Measurements from ENCODE around the gene GORASP1.

Gene GORASP1

DNA sequence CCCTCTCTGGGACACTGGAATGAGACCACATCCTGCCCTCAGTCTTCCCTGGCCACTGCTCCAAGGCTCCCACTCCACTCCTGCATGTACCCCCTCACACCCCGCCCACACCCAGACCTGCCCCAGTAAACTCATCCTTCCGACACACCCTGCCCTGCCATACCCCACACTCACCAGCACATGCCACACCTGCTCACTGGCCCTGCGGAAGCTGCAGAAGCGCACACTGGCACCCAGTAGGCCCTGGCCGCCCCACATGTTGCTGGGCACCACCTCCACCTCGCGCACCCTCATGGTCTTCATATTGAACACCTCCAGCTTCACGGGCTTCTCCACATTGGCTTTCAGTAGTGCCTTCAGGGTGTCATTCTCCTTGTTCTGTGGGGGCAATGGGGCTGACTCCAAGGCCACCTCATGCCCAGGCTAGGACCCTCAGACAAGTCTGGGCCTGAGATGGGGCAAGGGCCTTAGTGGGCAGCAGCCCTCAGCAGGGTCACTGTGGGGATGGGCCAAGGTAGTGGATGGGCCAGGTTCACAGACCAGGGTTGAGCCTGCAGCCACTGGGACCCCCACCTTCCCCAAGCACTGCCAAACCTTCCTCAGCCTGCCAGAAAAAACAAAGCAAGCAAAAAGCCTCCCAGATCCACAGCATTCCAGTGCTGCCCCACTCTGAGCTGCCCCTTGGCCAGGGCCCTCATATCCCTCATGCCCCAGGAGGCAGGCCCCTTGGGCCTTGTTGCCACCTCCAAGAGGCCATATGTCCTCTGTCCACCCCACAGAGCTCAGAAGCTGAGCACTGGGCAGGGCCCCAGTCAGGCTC lies 4.7 kb downstream of the GORASP1 start:
- no peak for DNase-seq (ENCODE audit: low read depth)

DNA sequence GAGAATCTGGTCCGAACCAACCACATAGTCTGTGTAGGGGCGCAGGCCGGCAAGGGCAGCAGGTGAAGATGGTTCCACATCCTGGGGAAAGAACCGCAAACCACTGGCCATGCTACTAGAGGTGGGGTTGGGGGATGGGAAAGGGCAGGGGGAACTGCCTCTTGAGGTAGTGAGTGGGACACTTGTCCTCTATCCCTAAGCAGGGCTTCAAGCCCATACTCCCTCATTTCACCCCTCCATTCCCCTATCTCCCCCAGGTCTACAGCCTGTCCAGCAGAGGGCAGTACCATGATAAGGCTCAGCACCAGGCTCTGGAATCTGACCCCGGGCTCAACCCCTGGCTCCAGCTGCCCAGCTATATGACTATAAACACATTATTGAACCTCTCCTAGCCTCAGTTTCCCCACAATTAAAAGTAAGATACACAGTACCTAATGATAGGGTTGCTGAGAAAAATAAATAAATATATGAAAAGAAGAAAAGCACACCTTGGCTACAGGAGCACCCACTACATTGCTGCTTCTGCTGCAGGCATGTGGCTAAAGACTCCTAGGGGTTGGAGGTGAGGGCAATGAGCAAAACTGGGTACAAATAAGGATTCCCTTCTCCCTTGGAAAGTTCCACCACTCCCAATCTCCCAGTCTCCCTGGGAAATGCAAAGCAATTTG lies 6.3 kb downstream of the GORASP1 start:
- DNase-seq (ENCODE audit: low read depth): no peak

DNA sequence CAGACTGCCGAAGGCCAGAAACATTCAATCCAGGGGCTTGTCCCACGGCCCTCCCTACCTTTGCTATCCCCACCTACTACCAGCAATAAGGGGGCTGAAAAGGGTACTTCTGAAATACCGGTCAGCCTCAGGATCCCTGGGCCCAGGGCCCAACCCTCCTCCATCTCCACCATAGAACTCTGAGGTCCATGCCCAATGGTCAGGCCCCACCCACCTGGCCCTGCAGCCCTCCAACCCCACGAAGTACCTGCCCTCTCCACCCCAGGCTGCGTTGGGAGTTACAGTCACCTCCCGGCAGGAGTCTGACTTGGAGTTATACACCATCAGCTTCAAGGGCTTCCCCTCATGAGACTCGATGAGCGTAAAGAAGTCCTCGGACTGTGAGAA lies 6.9 kb downstream of the GORASP1 start:
- DNase-seq (ENCODE audit: low read depth): no peak

DNA sequence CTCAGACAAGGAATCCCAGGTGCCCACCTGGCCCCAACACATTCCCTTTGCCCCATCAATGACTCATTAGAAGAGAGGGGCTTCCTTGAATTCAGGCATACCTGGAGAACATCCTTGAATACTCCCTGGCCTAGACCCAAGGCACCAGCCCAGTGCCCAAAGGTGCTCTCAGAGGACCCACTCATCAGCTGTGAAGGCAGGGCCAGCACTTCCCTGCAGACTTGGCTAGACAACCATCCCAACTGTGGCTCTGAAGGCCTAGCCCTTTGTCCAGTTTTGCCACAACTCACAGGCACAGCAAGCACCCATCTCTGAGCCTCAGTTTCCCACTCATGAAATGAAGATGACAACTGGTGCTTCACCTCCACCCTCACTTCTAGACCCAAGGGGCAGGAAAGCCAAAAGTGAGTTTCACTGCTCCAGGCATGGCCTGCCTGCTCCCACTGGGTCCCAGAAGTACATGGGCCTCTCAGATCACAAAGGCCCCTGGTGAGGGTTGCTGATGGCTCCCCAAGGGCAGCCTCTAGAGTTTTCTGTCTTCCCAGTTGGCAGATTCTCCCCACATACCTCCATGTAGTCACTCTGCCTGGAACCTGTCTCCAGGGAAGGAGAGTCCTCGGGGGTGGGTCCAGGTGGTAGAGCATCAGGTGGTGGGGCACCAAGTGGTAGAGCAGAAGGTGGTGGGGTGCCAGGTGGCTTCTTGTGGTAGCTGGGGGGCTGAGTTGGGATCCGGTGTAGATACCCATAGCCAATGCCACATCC lies 7.5 kb downstream of the GORASP1 start:
- no peak for DNase-seq (ENCODE audit: low read depth)

DNA sequence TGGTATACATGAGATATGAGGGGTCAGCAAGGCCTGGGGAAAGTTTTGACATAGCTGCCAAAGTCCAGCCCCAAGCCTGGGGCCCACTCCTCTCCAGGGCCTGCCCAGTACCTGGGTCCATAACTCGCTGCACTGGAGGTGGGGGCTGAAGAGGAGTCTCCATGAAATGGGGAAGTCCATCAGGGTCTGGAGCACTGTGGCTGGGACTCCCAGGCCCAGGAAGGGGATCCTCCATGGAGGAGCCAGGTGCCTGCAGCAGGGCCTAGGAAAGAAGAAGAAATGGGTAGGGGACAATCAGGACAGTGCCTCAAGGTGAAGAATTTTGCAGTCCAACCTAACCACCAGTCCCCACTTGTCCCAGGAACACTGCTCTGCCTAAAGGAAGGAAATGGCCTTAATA lies 8.2 kb downstream of the GORASP1 start:
- no peak for DNase-seq (ENCODE audit: low read depth)

DNA sequence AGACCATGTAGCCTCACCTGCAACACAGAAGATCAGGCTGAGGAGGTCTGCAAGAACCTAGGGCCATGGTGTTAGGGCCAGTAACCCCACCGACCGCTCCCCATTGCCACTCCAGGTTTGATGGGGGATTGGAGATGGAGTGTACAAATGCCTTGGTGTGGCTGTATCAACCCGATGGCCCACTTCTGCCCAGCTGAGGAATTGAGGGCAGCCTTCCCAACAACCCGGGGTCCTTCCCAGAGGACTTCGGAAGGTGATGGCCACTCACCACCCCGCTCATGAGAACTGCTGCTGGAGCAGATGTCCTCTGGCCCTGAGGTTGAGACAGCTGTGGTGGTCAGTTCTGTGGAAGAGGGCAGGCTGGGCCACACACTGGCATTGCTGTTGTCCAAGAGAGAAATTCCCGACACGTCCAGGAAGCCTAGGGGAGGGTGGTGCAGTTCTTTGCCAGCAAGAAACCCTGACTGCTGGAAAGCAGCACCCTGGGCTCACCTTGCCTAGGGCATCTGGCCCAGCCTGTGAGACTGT lies 8.9 kb downstream of the GORASP1 start:
- DNase-seq (ENCODE audit: low read depth): no peak

DNA sequence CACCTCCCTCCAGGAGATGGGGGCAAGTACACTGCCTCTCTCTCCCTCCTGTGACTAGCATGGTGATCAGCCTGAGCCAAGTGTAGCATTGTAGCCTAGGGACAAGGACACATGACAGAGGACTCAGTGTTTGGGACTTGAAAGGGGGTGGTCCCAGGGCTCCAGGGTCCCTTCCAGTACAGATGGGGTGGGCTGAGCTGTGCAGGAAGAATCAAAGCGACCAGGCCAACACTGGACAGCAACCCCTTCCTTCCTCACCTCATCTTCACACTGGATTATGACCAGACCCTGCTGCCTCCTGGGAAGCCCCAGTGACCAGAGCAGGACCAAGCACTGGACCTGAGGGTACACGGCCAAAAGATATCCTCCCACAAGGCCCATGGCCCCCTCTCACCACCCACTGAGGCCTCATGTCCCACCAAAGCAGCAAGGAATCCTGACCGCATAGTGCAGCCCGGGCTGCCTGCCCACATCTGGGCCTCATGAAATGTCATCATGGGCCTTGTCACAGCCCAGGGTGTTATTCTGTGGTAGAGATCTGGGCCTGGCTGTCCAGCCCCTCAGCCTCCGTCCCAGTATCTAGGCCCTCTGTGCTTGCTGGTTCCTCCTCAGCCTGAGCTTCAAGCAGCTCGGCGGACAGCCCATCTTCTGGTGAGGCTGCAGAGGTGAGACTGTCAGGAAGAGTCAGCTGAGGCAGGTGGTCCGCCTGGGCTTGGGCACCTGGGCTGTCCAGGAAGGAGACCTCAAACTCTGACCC lies 9.5 kb downstream of the GORASP1 start:
- DNase-seq (ENCODE audit: low read depth): no peak

DNA sequence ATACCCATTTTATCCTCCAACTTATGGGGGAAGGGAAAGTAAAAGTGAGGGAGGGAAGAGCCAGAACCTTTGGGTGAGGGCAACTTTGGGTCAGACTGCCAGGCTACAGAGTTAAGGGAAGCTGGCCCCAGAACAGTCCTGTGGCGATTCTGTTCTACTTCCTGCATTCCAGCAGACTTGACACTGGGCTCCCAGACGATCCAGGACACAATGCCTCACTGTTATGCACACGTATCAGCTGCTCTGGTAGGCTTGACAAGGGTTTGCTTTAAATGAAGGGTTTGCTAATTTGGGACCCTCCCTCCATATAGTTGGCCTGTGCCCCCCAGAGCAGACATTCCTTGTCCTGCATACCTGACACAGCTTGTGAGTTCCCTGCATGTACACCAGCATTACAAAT lies 10.7 kb downstream of the GORASP1 start:
- DNase-seq (ENCODE audit: low read depth): no peak

DNA sequence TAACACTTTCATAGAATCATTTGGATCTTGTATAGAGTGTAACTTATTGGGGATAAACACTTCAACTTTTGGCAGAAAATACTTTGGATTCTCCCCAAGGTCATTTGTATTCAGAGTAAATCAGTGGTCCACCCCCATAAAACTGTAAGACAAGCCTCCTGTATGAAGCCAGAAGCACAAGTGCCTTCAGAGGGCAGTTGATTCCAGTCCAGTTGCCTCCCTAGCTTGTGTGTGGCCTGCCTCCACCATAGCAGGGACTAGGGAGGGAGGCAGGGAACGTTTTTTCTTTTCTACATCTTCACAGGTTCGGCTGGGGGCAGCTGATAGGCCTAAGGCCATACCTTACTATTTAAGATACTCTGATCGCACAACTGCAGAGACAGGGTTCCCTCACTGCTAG lies 11.6 kb downstream of the GORASP1 start:
- DNase-seq (ENCODE audit: low read depth): no peak

DNA sequence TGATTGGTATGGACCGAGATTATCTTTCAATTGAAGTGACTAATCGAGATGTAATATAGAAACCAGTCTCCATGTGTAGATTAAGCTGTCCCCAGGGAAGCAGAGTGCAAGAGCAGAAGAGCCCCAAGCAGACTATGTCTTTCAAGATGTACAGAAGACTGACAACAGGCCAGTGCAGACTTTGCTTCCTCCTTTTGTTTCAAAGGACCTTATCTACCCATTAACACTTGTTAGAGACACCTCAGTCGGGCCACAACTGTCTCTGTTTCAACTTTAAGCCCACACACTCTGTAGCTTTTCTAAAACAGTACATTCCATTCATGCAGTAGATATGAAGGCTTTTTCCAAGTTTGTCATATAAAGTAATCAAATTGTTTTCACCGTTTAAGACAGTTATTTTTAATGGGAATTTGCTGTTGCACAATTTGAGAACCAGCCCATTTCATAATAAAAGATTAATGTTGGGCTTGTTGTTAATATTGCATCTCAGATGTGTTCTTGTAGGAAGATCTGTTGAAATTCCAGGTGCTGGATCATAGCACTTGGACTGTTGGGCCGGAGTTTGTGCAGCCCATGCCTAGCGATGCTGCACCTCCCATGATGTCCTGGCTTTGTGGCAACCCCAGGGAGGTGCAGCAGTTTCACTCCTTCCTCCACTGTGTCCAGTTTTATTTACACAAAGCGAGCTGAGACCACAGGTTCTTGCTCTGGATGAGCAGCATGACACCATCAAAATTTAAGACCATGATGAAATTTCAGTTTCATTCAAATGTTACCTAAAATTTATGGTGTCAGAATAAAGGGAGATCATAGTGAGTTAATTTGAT lies 12.4 kb downstream of the GORASP1 start:
- no peak for DNase-seq (ENCODE audit: low read depth)

DNA sequence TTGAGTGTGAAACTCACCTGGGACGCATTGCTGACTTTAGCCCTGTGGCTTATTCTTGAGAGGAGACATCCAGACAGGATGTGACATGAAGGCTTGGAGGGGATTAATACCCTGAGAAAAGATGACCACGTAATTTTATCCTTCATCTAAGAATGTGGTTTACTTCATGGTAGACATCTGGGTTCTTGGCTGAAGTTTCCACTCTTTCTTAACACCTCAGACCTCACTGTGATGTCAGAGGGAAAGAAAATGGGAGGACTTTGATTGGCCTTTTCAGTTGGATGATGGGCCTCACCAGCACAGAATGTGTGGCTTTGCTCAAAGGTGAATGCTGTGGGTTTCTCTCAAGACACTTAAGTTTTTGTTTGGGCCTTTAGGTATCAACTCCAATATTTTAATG lies 16.5 kb downstream of the GORASP1 start:
- DNase-seq (ENCODE audit: low read depth): no peak

DNA sequence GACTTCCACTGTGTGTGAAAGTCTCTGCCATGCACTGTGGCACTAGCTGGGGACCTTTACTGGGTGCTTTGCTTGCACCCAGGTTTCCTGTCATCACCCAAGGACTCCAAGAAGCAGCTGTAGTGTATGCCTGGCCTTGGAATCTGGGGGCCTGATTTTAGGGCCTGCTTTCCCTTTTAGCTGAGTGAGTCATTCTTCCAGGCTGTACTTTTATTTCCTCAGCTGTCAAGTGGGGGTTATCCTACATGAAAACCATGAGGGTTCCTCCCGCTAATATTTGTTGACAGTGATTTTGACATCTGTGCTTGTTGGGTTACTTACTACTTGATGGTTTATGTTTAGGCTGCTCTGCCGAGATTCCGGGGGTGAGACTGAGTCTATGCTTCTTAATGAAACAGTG lies 18.5 kb downstream of the GORASP1 start:
- no peak for DNase-seq (ENCODE audit: low read depth)

DNA sequence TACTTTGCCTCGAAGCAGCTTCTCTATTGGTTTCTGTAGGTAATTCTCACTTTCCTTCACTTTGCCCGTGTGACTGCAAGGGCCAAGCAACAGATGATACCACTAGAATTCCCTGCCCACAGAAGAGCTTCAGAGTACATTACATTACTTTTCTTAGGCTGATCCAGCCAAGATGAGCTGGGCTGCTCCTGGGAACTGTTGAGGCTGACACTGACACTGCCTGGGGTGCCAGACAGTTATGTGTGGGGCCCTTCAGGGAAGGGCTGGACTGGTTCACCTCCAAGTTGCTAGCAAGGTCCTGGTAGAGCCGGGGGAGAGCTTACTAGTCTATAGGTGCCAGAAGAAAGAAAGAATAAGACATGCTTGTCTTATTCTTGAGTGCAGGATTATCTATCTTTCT lies 19.0 kb downstream of the GORASP1 start:
- no peak for DNase-seq (ENCODE audit: low read depth)

DNA sequence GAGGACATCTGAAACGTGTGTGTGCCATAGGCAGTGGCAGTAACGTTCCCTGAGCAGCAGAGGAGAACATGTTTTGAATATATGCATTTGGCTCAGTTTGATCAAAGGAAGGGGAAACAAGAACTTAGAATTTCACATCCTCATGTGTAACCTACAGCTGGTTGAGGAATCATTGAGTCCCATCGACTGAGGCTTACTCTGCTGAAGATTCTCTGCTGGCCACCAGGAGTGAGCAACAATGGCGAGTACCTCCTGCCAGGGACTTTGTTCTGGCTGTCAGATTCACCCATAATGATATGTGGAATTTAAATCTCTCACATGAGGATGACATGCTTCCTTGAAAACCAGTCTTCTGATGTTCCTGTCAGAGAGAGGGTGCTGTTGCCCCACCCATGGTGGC lies 21.3 kb downstream of the GORASP1 start:
- no peak for DNase-seq (ENCODE audit: low read depth)

DNA sequence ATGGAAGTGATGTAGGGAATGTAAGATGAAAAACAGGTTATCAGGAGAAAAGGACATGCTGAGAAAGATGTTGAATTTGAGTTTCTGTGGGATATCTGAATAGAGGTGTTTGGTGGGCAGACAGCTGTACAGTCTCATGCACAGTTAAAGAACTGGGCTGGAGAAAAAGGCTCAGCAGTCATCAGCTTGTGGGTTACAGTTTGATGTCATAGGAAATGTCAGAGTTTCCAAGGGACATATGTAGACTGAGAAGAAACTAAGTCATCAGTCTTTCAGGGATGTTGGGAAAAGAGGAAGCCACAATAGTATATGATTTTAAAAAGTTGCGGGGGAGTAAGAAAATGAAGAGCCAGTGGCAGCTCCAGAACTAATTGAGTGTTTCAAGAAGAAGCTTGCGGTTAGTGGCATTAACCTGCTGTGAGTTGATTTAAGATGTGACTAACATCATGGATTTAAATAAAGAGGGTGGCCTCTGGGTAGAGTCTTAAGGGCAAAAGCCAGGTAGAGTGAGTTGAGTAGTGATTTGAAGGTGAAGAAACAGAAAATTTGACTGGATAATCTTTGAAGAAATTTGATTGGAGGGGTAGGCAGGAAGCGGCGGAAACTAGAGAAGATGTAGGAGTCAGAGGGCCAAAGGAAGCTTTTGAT lies 24.6 kb downstream of the GORASP1 start:
- DNase-seq (ENCODE audit: low read depth): no peak

DNA sequence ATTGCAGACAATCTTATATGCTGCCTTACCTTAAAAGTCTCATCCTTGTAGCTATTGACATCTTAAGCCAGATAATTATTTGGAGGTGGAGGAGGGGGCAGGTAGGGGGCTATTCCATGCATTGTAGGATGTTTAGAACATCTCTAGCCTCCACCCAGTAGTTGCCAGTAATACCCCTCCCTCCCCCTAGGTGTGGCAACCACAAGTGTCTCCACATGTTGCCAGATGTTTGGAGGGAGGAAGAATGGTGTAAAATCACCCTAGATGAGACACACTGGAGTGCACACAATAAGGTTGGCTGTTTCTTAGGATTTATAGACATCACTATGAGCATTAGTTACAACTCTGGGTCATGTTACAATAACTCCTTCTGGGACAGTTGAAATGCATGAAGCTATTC lies 27.4 kb downstream of the GORASP1 start:
- no peak for DNase-seq (ENCODE audit: low read depth)

DNA sequence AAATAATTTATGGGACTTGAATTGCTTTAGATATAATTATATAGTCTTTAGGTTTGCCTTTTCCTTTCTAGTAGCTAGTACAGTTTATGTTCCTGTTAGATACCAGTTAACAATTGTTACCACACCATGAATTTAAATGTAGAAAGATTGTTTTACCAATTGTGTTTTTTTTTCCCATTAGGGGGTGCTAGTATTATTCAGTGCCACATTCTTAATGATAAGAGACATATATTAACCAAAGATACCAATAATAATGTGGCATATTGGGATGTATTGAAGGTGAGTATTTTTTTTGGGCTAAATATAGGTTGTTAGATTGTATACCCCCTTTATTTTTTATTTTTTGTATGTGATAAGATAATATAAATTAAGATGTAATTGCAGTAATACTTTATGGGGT lies 27.9 kb downstream of the GORASP1 start:
- DNase-seq (ENCODE audit: low read depth): no peak

DNA sequence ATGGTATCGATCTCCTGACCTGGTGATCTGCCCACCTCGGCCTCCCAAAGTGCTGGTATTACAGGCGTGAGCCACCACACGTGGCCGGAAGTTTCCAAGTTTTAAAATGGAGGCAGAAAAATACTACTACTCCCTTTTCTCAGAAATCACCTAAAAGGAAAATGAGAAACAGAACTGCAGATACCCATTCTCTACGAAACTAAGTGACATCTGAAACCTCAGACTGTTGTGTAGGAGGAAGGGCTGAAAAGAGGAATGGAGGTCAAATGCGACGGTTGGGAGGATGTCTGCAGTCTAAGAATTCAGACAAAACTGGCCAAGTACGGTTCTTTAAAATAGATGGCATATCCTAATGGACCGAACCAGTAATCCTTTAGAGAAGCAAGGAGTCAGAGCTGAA lies 31.5 kb downstream of the GORASP1 start:
- DNase-seq (ENCODE audit: low read depth): no peak

DNA sequence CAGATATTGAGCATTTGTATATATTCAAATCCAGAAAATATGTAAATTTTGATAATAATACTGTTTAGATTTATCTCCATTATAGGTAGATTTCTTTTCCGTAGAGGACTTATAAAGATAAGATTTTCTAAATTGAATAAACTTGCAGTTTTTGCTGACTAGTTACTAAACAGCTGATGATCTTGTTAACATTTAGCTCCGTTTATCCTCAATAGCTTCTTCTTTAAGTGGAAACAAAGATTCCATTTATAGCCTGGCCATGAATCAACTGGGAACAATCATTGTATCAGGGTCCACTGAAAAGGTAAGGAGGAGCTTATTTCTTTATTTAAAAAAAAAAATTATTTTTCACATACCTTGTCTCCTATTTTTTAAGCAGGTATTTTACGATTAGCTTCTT lies 38.9 kb downstream of the GORASP1 start:
- no peak for DNase-seq (ENCODE audit: low read depth)

DNA sequence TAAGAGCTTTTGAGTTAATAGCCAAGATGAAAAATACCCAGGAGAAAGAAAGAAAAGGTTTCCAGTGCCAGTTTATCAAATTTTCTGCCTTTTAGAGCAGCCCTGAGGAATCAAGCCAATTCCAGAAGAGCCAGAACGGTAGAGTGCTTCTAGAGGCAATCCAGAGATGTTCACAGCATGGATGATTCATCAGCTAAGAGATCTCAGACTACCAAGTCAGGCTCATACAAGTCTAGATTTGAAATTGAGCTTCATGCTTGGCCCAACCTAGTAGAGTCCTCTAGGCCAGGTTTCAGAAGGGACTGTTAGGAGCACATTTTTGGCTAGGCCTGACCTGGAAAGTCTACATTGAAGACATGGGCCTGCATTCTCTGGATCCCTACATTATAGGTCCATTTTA lies 40.1 kb downstream of the GORASP1 start:
- no peak for DNase-seq (ENCODE audit: low read depth)

DNA sequence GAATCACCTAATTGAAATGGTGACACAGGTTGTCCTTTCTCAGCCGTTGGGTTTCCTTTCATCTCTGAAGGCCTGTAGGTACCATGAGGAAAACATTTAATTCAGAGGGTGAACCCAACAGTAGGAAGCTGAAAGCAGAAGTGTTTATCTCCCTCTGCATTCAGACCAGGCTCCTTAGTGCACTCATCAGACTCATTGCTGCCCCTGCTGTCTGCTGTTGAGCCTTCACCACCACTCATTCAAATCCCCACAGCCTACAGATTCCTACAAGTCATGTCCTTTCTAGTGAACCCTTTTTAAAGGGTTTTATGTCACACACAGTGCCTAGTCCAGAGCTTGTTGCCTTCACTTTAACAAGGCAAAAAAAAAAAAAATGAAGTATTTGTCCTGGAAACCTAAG lies 42.2 kb downstream of the GORASP1 start:
- no peak for DNase-seq (ENCODE audit: low read depth)
